DOHH2 (cell line): ENCODE measurements around the gene CLDN11.

Experiments used
- H3F3A ChIP-seq: fragments of 200-600 bp; sonication (generic), shearing (Covaris generic); 2 replicates; pipeline ENCODE4 v1.6.0; 2016; ENCODE audit warnings: antibody characterized with exemption, mild to moderate bottlenecking; ENCODE audit not compliant: control insufficient read depth, insufficient read depth
- H3K27ac ChIP-seq: fragments of 200-600 bp; sonication (generic); 2 replicates; pipeline ENCODE4 v1.5.1; 2014; ENCODE audit warnings: low read depth, mild to moderate bottlenecking, low read length, moderate library complexity
- H3K27me3 ChIP-seq: fragments of 200-600 bp; sonication (generic); 2 replicates; pipeline ENCODE4 v1.6.1; 2014; ENCODE audit warnings: mild to moderate bottlenecking, low read length, mixed read lengths; ENCODE audit not compliant: control insufficient read depth
- H3K36me3 ChIP-seq: fragments of 200-600 bp; sonication (generic); 2 replicates; pipeline ENCODE4 v1.6.1; 2014; ENCODE audit warnings: mild to moderate bottlenecking, low read length, moderate library complexity, mixed read lengths; ENCODE audit not compliant: control insufficient read depth
- H3K4me1 ChIP-seq: fragments of 200-600 bp; sonication (generic); 2 replicates; pipeline ENCODE4 v1.6.1; 2014; ENCODE audit warnings: mild to moderate bottlenecking, low read length, mixed read lengths; ENCODE audit not compliant: control insufficient read depth
- H3K4me2 ChIP-seq: fragments of 200-600 bp; sonication (generic); 2 replicates; pipeline ENCODE4 v1.6.0; 2014; ENCODE audit warnings: mild to moderate bottlenecking, low read length, moderate library complexity
- H3K4me3 ChIP-seq: fragments of 200-600 bp; sonication (generic); 2 replicates; pipeline ENCODE4 v1.5.1; 2014; ENCODE audit warnings: mild to moderate bottlenecking, low read length, mixed read lengths
- H3K79me2 ChIP-seq: fragments of 200-600 bp; sonication (generic); 2 replicates; pipeline ENCODE4 v1.6.1; 2014; ENCODE audit warnings: mild to moderate bottlenecking, low read length, mixed read lengths; ENCODE audit not compliant: control insufficient read depth
- H3K9me2 ChIP-seq: fragments of 200-600 bp; sonication (generic); replicated peaks from 2 replicates; pipeline ENCODE4 v1.6.1; 2014; ENCODE audit warnings: mild to moderate bottlenecking, low read length, mixed read lengths; ENCODE audit not compliant: control insufficient read depth
- H3K9me3 ChIP-seq: fragments of 200-600 bp; sonication (generic); 2 replicates; pipeline ENCODE4 v1.6.1; 2014; ENCODE audit warnings: antibody characterized with exemption, low read length, mixed read lengths; ENCODE audit not compliant: control insufficient read depth, insufficient read depth
- H4K20me1 ChIP-seq: fragments of 200-600 bp; sonication (generic); 2 replicates; pipeline ENCODE4 v1.6.0; 2014; ENCODE audit warnings: low read depth, mild to moderate bottlenecking, antibody characterized with exemption, low read length, moderate library complexity; ENCODE audit not compliant: control insufficient read depth, insufficient read depth
- CTCF ChIP-seq: fragments of 200-600 bp; sonication (generic); IDR thresholded peaks from one replicate; pipeline ENCODE4 v1.5.1; 2014; ENCODE audit warnings: antibody characterized with exemption, mild to moderate bottlenecking, low read depth, low read length; ENCODE audit not compliant: poor library complexity, severe bottlenecking
- EZH2phosphoT487 ChIP-seq: fragments of 200-600 bp; sonication (generic); IDR thresholded peaks from 2 replicates; pipeline ENCODE4 v1.6.1; 2017; ENCODE audit warnings: borderline replicate concordance, mild to moderate bottlenecking, antibody characterized with exemption, low read length, moderate library complexity, mixed read lengths

Gene CLDN11

GRCh38 chr3:170463011-170463410 lies 44.3 kb downstream of the CLDN11 start:
- Histone ChIP-seq H3K9me3 (no peaks in the 10 kb centered on the region), H3K4me3 (no peak overlapping the region), H3K9me2 (no peaks in the 10 kb centered on the region), H3F3A (no peaks in the 10 kb centered on the region), H3K4me1 (no peaks in the 10 kb centered on the region), H3K36me3 (no peaks in the 10 kb centered on the region), H4K20me1 (no peaks in the 10 kb centered on the region), H3K27me3 (peaks cover 12% of the 10 kb centered on the region), H3K79me2 (no peaks in the 10 kb centered on the region), H3K4me2 (no peak overlapping the region), H3K27ac (no peak overlapping the region)
- TF ChIP-seq EZH2phosphoT487 (no peak), CTCF (no peak)

DNA sequence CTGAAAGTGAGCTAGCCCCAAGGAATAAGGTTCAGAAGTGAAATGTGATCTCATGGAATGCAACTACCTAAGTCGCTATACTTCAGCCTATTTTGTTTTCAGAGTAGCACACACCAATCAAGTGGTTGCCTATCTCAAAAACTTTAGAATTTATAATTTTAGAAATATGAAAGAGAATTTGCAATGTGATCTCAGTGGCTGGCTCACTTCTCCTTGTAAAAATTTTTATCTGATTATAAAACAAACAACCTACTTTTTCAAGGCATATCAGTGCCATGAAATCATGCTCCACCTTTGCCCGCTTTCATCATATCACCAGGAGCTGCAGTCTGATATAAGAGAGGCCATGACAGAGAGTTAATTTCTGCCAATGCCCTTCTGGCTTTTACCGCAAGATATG lies 47.3 kb downstream of the CLDN11 start:
- H3K4me3 ChIP-seq: no peak overlapping the region
- H3F3A ChIP-seq: no peaks in the 10 kb centered on the region
- H4K20me1 ChIP-seq: no peaks in the 10 kb centered on the region
- peaks cover 13% of the 10 kb centered on the region for H3K27me3 ChIP-seq
- no peak for TF ChIP-seq CTCF
- H3K9me2 ChIP-seq: no peaks in the 10 kb centered on the region
- H3K4me2 ChIP-seq: no peak overlapping the region
- no peaks in the 10 kb centered on the region for H3K9me3 ChIP-seq
- H3K79me2 ChIP-seq: no peaks in the 10 kb centered on the region
- no peak overlapping the region for H3K27ac ChIP-seq
- H3K36me3 ChIP-seq: no peaks in the 10 kb centered on the region
- H3K4me1 ChIP-seq: no peaks in the 10 kb centered on the region

GRCh38 chr3:170467007-170467406 lies 48.3 kb downstream of the CLDN11 start:
- Histone ChIP-seq H3K27me3 (peaks cover 13% of the 10 kb centered on the region), H3F3A (no peaks in the 10 kb centered on the region), H3K9me3 (no peaks in the 10 kb centered on the region), H3K36me3 (no peaks in the 10 kb centered on the region), H3K79me2 (no peaks in the 10 kb centered on the region), H3K4me3 (no peak overlapping the region), H3K4me2 (no peak overlapping the region), H3K4me1 (no peaks in the 10 kb centered on the region), H3K27ac (no peak overlapping the region), H3K9me2 (no peaks in the 10 kb centered on the region), H4K20me1 (no peaks in the 10 kb centered on the region)
- TF ChIP-seq CTCF (no peak), EZH2phosphoT487 (no peak)

- Histone ChIP-seq H3K79me2 (no peaks in the 10 kb centered on the region), H3F3A (no peaks in the 10 kb centered on the region), H3K4me2 (no peak overlapping the region), H3K27ac (no peak overlapping the region), H3K27me3 (peaks cover 13% of the 10 kb centered on the region), H3K4me3 (no peak overlapping the region), H4K20me1 (no peaks in the 10 kb centered on the region), H3K4me1 (no peaks in the 10 kb centered on the region), H3K36me3 (no peaks in the 10 kb centered on the region), H3K9me2 (no peaks in the 10 kb centered on the region), H3K9me3 (no peaks in the 10 kb centered on the region)
- TF ChIP-seq CTCF (no peak), EZH2phosphoT487 (no peak)
Observed at GRCh38 chr3:170467571-170468147, 49.0 kb downstream of the CLDN11 start.
